Measurements from ENCODE around the gene ZEB2. TPM values are rescaled to one million over a fixed set of nuclear protein-coding genes. Genes with fewer than 3 reads are reported as not detected.

ZEB2 gene
- total and polyA plus RNA-seq, 2 of the 13 experiments (the other 11 are each of a cell fraction or from before 2014, with no cell fraction given): 0.07 TPM; not detected in 1

GRCh38 chr2:144545787-144546186, 25.9 kb upstream of the ZEB2 start:
- Histone ChIP-seq H2AFZ (ENCODE audit: low read length) (no peak overlapping the region), H3K27me3 (ENCODE audit: control insufficient read depth in 1 of 2, insufficient read depth in 2 of 2, low read length in 2 of 2) (0 out of 5 replicates have a peak, but pooled peaks cover 0 to 4% of the 10 kb centered on the region in 2 experiments), H3K9ac (ENCODE audit: insufficient read depth, low read depth, low read length) (no peak overlapping the region), H3K9me3 (ENCODE audit: low read length) (no peaks in the 10 kb centered on the region), H3K4me3 (replicated peaks in 1 of 3; ENCODE audit: insufficient read depth in 1 of 3, low read depth in 2 of 3, low read length in 3 of 3) (no peak overlapping the region), H3K4me2 (ENCODE audit: low read depth, low read length) (no peak overlapping the region), H3K4me1 (ENCODE audit: insufficient read depth, low read length) (no peaks in the 10 kb centered on the region), H3K79me2 (ENCODE audit: insufficient read depth, low read length) (no peaks in the 10 kb centered on the region), H3K27ac (ENCODE audit: extremely low read length, insufficient read depth, low read length) (no peak overlapping the region), H4K20me1 (ENCODE audit: insufficient read depth, low read length) (no peaks in the 10 kb centered on the region), H3K36me3 (replicated peaks in 1 of 2; ENCODE audit: control insufficient read depth in 1 of 2, insufficient read depth in 2 of 2, low read length in 2 of 2) (no peaks in the 10 kb centered on the region)
- POLR2A ChIA-PET: no interaction called here
- intact Hi-C loops (cut with micrococcal nuclease; ENCODE audit: unreplicated experiment): no loop called here
- DNase-seq (ENCODE audit: low spot score) (no peak), ATAC-seq (no peak), FAIRE-seq (no peak)
- CTCF ChIA-PET (ENCODE audit: low intra/inter-chr PET ratio, low total read pairs): no interaction called here
- TF ChIP-seq CENPBD1 (CRISPR knock-in tag; IDR thresholded peaks at IDR 0.05; ENCODE audit: borderline replicate concordance, low read depth) (no peak), ZNF224 (CRISPR knock-in tag; IDR thresholded peaks at IDR 0.05) (no peak), ZNF510 (CRISPR knock-in tag; IDR thresholded peaks at IDR 0.05; ENCODE audit: low read depth) (no peak), FOXO1 (CRISPR knock-in tag; IDR thresholded peaks at IDR 0.05) (no peak), ZNF431 (CRISPR knock-in tag; IDR thresholded peaks at IDR 0.05; ENCODE audit: borderline replicate concordance, low read depth) (no peak), IRF9 (CRISPR knock-in tag; IDR thresholded peaks at IDR 0.05; ENCODE audit: borderline replicate concordance) (no peak), ZKSCAN5 (CRISPR knock-in tag; IDR thresholded peaks at IDR 0.05) (no peak), SSRP1 (CRISPR knock-in tag; IDR thresholded peaks at IDR 0.05) (no peak), LRRFIP1 (CRISPR knock-in tag; conservative IDR thresholded peaks at IDR 0.05) (no peak), SNAI1 (CRISPR knock-in tag; IDR thresholded peaks at IDR 0.05; ENCODE audit: borderline replicate concordance) (no peak), NFIB (CRISPR knock-in tag; IDR thresholded peaks at IDR 0.05; ENCODE audit: borderline replicate concordance) (no peak), ZNF260 (CRISPR knock-in tag; IDR thresholded peaks at IDR 0.05; ENCODE audit: borderline replicate concordance, low read depth) (no peak), ADNP (CRISPR knock-in tag; IDR thresholded peaks at IDR 0.05) (no peak), KLF16 (CRISPR knock-in tag; IDR thresholded peaks at IDR 0.05) (no peak), IRX3 (CRISPR knock-in tag; IDR thresholded peaks at IDR 0.05; ENCODE audit: borderline replicate concordance, low read depth) (no peak), ZNF484 (CRISPR knock-in tag; IDR thresholded peaks at IDR 0.05; ENCODE audit: borderline replicate concordance, low read depth) (no peak), ZFP37 (CRISPR knock-in tag; IDR thresholded peaks at IDR 0.05; ENCODE audit: borderline replicate concordance) (no peak)
- 0% methylated on average over 2 of the region's 2 CpGs for WGBS (ENCODE audit: low lambda C conversion rate)
- no TSS peak for BruUV-seq (replicated peaks)
- in situ Hi-C loops (cut with HindIII; ENCODE audit: extremely low pct_ligation_motif_present, low pct_unique_long_range_greater_than_20kb): no loop called here

Data from HepG2 (cell line).